ENCODE measurements around the gene PEX19.
"Not testable (repeated sequence)": the region's sequence is repeated elsewhere in the genome, so short reads cannot be mapped to it uniquely, and the experiment has no call there.

PEX19 gene

GRCh38 chr1:160284782-160285344, at the start of gene PEX19:
TSS of gene PEX19 (minus strand) at chr1:160285133. CDS start at chr1:160285124, 9 bp downstream.
- DNase-seq, result peak; percentile 90

- DNase-seq, result no peak
Observed at GRCh38 chr1:160332516-160332915, 47.6 kb upstream of the PEX19 start.

- no peak for DNase-seq
Observed at GRCh38 chr1:160330119-160330518, 45.2 kb upstream of the PEX19 start.

GRCh38 chr1:160328184-160328583, 43.3 kb upstream of the PEX19 start:
- DNase-seq, result no peak

GRCh38 chr1:160326418-160326817, 41.5 kb upstream of the PEX19 start:
- no peak for DNase-seq

- peak; percentile 4 for DNase-seq
Observed at GRCh38 chr1:160325252-160325651, 40.3 kb upstream of the PEX19 start.

GRCh38 chr1:160322831-160323230, 37.9 kb upstream of the PEX19 start:
- no peak for DNase-seq

- no peak for DNase-seq
Observed at GRCh38 chr1:160315359-160315758, 30.4 kb upstream of the PEX19 start.

GRCh38 chr1:160309571-160309970, 24.6 kb upstream of the PEX19 start:
- no peak for DNase-seq

GRCh38 chr1:160309185-160309557, 24.2 kb upstream of the PEX19 start:
- no peak for DNase-seq

GRCh38 chr1:160308451-160309184, 23.7 kb upstream of the PEX19 start:
- DNase-seq, result no peak

GRCh38 chr1:160307118-160307791, 22.3 kb upstream of the PEX19 start:
- no peak for DNase-seq

GRCh38 chr1:160300173-160300572, 15.2 kb upstream of the PEX19 start:
- no peak for DNase-seq

- DNase-seq, result no peak
Observed at GRCh38 chr1:160296036-160296435, 11.1 kb upstream of the PEX19 start.

GRCh38 chr1:160293020-160293968, 8.4 kb upstream of the PEX19 start:
- no peak for DNase-seq

- DNase-seq, result peak; percentile 70
Observed at GRCh38 chr1:160291248-160292220, 6.6 kb upstream of the PEX19 start.

- DNase-seq, result not testable (repeated sequence)
Observed at GRCh38 chr1:160287769-160288168, 2.8 kb upstream of the PEX19 start.

GRCh38 chr1:160285506-160285905, 573 bp upstream of the PEX19 start:
- DNase-seq, result no peak

GRCh38 chr1:160284220-160284781, 632 bp downstream of the PEX19 start:
- peak; percentile 6 for DNase-seq

GRCh38 chr1:160282807-160283206, 2.1 kb downstream of the PEX19 start:
- DNase-seq, result no peak

- DNase-seq, result no peak
Observed at GRCh38 chr1:160277987-160278386, 6.9 kb downstream of the PEX19 start.

Measured in NCI-H1105 treated with DMSO at 0.1 percent for 48 hours (cell line).